ENCODE results near the gene SDK2.

- no peak for TF ChIP-seq CTCF (IDR thresholded peaks at IDR 0.05)
- no peak for TF ChIP-seq RFX5 (IDR thresholded peaks at IDR 0.05)
- no peak for TF ChIP-seq RAD21 (conservative IDR thresholded peaks at IDR 0.05 in 1 of 2, IDR thresholded peaks at IDR 0.05 in 1 of 2)
- no peak for TF ChIP-seq CHD2 (IDR thresholded peaks at IDR 0.05; ENCODE audit: low read length, partially characterized antibody)
- TF ChIP-seq POLR2A (IDR thresholded peaks at IDR 0.05; ENCODE audit: low read length): no peak
- TF ChIP-seq ZC3H11A (IDR thresholded peaks at IDR 0.05): no peak
- no peak for TF ChIP-seq ZFP36 (IDR thresholded peaks at IDR 0.05; ENCODE audit: borderline replicate concordance, partially characterized antibody)
Observed at GRCh38 chr17:73465130-73465952, 178.9 kb downstream of the SDK2 start.

Measured in A549 (cell line).